HG03558 (cell line): ENCODE results near the gene NBEA.
"Not testable (repeated sequence)": the region's sequence is repeated elsewhere in the genome, so short reads cannot be mapped to it uniquely, and the experiment has no call there.

Experiments
- ATAC-seq: cut with Tn5 transposase; IDR thresholded peaks from one replicate; pipeline ENCODE4 v1.9.1; 2021; ENCODE audit warnings: moderate number of reproducible peaks; ENCODE audit not compliant: unreplicated experiment; ENCODE audit errors: extremely low read depth

The NBEA gene

DNA sequence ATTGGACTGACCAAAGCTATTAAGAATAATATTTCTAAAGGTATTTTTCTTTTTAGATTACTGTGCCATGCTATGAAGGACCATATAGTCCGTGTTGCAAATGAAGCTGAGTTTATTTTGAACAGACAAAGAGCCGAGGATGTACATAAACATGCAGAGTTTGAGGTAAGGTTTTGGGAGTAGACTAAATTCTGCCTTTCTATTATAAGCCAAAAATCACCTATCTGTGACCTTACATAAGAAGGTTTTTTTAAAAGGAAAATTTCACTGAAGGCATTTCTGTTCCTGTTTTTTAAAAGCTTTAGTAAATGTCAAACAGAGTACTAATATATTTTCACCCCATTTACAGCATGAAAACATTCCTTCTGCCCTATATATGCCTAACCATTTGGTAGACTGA is 407.0 kb downstream of the NBEA start:
- ATAC-seq = no peak

DNA sequence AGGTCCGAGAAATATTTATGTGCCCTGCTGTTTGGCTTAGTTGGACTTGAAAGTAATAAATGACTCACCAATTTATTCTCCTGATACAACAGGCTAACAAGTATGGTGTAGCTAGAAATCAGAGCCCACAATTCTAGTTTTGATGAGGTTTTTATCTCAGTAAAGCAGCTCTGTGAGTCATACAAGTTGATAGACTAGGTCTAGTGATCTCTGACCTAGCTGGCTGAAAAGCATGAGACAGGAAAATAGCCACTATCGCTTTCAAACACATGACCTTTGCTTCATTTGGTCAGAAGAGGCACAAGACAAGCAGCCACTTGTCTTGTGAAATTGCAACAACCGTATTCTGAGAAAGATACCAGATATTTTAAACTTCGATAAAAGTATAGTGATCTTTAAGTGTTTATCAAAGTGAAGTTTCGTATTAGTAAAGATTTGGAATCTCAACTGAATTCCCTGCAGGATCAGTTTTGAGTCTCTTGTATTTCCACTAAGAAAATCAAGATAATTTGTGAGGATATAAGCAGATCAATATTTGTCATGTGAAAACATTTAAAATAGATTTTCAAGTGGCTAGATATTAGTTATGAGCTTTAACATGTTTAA is 407.7 kb downstream of the NBEA start:
- ATAC-seq = peak; percentile 70

DNA sequence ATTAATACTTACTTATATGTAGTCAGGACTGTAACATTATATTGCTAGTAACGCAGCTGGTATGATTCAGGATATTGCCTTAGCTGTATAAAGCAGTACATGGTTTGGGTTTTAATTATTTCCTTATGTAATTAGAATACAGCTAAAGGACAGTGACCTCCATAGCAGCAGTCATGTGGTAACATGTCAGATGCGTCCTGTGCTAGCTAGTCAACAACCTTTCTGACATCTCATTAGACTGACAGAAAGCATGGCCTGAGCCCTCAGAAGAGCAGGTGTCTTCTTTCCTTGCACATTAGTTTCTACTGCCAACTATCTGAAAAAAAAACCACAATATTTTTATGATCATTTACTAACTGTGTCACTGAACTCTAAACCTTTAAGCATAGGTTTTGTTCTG is 412.2 kb downstream of the NBEA start:
- no peak for ATAC-seq

DNA sequence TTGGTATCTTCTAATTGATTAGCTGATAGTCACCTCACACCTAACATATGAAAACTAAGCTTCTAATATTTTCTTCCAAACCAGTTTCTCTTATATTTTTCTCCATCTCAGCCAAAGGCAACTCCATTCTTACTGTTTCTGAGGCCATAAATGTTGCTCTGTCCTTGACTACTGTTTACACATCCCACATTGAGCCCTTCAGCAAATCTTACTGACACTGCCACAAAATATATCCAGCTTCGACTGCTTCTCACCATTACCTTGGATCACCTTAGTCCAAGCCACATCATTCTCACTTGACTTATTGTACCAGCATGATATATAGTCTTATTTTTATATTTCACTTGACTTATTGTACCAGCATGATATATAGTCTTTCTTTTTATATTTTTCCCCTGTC is 412.8 kb downstream of the NBEA start:
- ATAC-seq = no peak

DNA sequence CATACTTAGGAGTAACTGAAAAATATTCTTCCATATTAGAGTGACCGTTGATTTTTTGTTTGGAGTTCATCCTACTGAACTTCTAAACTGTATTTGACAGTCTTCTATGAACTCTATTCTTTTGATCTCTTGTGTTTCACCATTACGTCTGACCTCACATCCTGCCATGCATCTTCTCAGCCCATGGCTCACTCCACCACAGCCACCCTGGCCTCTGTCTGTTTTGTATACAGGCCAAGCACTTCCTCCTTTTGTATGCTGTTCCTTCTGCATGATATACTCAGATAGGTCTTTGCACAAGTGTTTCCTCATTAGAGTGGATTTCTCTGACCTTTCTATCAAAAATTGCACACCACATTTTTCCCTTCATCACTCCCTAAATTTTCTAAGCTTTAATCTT is 414.5 kb downstream of the NBEA start:
- ATAC-seq = no peak

DNA sequence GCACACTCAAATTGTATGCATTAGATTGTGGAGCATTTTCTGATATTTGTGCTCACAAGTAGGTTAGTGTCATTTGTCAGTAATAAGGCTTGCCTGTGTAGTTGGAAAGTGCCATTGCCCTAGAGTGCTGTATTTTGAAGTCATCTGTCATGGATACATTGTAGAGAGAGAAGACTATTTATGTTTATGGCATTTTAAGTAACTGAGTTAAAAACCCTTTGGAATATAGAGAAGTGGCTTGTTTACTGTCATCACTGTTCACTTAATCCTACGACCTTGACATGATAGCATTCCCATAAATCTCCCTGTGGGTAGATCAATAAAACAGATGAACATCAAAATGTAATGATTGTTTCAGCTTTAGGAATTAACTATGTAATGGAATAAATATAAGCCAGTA is 423.8 kb downstream of the NBEA start:
- ATAC-seq = no peak

DNA sequence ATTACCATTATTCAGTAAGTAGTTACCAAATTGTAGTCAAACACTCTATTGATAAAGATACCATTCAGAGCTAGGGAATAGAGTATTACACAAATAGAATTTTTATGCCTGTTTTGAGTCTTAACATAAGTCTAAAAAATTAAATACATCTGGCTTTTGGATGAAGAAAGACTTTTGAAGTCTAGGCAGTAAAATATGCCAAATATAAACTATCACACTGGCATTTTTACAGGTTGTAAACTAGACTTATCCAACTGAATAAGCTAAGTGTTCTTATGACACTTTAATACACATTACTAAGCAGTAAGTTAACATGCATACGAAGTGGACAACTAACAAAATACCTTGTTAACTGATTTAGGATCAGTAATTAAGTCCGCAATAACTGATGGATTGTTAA is 425.5 kb downstream of the NBEA start:
- no peak for ATAC-seq

DNA sequence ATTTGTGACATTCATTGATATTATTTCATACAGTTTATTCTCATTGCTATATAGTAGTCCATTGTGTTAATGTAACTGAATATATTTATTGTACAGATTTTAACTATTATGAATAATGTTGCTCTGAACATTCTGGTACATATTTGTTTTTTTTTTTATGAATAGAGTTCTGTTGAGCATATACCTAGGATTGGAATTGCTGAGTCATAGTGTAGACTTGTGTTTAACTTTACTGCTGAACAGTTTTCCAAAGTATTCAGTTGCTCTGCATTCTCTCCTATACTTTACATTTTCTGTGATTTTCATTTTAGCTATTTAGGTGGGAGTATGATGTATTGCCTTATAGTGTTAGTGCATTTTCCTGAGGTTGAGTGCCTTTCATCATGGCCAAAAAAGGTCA is 436.9 kb downstream of the NBEA start:
- ATAC-seq = no peak

DNA sequence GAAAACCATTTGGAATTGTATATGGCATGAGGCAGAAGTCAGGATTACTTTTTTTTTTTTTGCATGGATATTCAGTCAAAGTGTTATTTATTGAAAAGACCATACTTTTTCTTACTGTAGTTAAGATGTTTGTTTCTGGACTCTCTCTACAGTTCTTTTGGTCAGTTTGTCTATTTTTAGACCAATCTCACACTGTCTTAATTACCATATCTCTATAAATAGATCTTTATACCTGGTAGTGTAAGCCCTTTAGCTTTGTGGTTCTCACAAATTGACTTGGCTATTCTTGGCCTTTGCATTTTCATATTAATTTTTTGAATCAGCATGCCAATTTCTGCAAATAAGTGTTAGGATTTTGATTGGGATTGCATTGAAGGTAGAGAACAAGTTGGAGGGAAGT is 437.6 kb downstream of the NBEA start:
- ATAC-seq = no peak

DNA sequence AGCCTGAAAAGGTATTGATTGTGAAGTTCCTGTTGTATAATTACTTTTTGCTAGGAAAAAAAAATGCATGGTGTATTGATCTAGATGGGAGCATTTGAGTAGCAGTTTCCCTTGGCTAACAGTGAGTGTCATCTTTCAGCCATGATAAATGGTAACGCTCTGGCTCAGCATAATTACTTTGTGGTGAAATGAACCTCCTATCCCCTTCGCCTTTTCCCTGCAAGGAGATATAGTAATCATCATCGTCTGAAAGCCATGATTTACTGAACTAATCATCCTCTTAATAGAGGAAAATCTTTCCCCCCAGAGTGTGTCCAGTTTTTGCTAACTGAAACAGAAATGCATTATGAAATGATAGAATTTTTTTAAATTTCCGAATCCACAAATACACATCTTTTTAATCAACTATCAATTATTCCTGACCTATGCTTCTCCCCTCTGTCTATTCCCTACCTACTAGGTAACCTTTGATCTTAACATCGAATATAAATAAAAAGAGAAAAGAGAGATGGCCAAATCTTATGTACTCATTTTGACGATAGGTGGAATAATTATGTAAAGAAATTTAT is 445.7 kb downstream of the NBEA start:
- no peak for ATAC-seq

DNA sequence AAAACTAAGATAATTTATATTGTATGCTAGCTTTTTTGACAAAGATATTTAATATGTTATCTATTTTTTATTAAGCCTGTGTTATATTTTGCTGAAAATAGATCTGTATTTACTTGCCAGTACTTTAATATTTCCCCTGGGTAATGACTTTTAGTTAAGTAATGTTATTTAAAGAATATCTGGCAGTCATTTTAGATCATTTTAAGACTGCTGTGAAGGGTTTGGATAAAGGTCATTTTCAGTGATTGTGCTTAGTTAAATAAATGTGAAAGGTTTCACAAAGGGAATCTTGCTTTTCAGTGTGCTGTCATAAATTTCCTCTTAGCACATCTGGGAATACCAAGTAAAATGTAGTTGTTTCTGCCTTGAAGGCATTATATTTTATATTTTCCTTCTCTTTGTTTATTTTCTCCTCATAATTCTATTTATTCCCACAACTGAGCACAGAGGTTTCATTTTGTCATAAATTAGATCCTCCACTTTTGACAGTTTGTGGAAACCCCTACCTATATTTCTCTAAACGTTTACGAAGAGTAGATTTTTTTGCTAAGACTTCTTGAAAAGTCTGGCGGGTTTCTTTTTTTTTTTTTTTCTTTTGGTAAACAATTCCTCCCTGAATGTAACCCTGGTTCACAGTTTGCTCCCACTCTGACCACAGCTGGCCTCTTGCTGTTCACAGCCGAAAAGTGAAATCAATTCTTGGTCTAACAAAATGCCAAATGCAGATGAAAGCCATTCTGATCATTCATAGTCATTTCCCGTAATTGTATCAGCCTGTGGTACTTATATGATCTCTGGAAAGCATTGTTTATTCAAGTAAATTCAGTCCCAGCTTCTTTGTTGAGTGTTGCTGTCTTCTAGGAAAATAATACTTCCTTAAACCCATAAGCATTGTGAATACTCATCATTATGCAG is 446.6 kb downstream of the NBEA start:
- no peak for ATAC-seq

DNA sequence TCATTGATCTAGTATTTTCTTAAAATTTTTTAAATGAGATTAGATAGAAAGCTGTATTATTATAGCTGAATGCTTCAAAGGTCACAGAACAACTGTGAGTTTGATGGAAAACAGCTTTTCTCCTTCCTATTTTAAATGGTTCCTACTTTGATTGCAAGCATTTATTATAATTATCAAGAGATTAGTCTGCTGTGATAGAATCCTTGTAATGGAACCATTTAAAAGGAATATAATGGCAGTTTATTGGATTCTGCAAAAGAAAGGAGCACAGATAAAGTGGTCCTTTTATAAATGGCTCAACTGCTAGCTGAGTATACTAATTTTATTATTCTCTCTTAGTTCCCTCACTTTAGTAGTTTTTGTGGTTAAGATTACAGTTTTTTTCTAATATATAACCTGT is 447.5 kb downstream of the NBEA start:
- ATAC-seq = no peak

DNA sequence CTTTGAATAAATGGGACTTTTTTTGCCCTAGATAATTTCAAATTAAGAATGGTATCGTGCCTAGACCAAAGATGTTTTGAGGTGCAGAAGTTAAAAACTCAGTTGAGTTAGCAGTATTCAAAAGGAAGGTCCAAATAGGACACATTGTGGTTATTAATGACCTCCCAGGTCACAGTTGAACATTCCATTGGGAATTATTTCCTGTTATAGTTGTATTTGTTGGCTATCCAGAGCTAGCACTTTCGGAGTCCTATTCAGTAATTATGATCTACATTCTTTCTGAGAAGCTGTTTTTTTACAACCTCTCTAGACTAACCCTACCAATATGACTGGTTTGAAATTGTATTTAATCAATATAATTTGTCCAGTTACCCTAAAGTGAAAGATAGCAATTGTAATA is 450.7 kb downstream of the NBEA start:
- no peak for ATAC-seq

DNA sequence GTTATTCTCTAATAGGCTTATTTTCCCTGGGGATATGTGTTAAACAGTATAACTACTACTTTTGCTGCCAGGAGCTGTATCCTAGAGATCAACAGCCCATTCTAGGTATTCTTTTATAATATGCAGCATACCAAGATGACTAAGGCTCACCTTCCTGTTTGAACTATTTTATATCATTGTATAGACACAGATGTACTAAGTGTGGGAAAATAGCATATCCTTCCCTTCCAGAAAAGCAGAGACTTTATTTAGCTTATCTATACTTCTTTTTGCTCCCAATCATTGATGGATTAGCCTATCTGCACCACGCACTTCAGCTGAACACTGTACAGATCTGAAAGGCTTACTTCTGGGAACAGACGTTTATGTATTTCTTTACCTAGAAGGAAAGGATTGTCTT is 451.8 kb downstream of the NBEA start:
- no peak for ATAC-seq

DNA sequence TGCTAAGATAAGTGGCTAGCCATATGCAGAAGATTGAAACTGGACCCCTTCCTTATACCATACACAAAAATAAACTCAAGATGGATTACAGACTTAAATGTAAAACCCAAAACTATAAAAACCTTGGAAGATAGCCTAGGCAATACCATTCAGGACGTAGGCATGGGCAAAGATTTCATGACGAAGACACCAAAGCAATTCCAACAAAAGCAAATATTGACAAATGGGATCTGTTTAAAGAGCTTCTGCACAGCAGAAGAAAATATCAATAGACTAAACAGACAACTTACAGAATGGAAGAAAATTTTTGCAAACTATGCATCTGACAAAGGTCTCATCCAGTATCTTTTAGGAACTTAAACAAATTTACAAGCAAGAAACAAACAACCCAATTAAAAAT is 466.2 kb downstream of the NBEA start:
- not testable (repeated sequence) for ATAC-seq

DNA sequence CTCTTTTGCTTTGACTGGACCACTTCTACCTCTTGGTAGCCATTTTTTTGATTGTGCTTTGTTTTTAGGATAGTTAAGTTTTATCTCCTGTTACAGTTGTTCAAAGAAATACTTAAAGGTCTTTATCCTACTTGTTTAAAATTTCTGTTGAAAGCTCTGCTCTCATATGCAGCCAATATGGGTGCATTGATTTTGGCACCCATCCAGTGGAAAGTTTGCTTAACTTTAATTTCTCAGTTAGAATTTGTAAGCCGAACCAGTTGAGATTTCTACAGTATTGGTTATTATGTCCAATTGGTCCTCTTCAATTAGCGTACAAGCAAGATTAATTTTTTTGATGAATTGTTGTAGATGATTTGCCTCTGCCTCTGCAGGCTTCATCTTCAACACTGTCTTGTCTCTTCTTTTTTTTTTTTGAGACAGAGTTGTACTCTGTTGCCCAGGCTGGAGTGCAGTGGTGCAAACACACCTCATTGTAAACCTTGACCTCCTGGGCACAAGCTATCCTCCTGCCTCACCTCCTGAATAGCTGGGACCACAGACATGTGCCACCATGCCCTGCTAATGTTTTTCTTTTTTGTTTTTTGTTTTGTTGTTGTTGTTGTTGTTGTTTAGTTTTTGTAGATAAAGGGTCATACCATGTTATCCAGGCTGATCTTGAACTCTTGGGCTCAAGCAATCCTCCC is 469.1 kb downstream of the NBEA start:
- no peak for ATAC-seq

DNA sequence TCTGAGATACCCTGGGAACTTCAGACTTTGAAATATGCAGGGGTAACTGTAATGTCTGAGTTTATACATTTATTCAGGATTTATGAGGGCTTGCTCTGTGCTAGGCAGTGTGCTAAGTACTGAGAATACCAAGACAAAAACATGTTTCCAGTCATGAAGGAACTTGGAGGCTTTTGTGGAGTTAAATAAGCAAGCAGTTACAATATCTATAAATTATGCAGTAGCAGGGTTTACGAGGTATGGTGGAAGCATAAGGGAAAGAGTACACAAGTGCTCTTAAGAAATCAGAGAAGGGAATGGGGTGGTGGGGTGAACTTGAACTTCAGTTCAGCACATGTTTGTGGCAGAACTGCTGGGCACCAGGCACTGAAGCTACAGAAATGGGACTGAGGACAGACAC is 506.4 kb downstream of the NBEA start:
- no peak for ATAC-seq

DNA sequence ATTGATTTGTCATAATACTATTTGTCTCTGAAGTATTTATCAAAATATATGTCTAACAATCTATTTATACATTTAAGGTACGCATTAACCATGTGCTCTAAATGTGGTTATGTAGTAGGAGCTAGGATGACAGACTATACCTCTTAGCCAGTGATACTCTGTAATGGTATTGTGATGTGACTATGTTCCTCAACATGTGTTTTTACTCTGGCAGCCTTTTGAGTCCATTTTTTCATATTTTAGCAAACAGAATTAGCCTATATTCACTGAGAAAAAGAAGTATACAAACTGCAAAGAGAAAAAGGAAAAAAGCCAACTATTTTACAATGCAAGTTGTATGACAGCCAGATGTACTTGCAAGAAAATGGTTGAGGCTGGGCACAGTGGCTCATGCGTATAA is 507.8 kb downstream of the NBEA start:
- no peak for ATAC-seq

DNA sequence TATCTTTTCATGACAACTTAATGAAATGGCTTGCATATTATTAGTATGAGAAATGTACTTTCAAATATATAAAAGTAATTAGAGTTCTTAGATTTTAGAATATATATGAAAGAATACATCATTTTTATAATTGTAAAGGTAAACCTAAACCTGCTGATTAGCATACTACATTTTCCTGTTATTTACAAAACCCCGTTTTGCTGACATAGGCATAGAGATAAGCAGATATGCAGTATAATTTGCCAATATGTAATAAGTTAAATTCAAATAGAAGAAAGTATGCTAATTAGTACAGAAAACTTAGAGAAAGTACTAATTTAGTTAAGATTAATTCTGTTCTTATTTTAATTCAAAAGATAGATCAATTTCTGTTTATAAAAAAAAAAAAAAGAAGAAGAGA is 513.0 kb downstream of the NBEA start:
- no peak for ATAC-seq

DNA sequence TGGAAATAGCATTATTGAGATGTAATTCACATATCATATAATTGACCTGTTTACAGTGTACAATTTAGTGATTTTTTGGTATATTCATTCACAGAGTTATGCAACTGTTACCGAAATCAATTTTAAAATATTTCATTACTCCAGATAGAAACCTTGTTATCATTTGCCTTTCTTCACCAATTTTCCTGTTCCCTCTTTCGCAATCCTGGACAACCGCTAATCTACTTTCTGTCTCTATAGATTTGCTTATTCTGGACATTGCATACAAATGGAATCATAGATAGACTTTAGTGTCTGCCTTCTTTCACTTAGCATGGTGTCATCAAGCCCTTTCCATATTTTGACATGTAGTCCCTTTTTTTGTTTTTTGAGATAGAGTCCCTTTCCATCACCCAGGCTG is 515.2 kb downstream of the NBEA start:
- no peak for ATAC-seq

DNA sequence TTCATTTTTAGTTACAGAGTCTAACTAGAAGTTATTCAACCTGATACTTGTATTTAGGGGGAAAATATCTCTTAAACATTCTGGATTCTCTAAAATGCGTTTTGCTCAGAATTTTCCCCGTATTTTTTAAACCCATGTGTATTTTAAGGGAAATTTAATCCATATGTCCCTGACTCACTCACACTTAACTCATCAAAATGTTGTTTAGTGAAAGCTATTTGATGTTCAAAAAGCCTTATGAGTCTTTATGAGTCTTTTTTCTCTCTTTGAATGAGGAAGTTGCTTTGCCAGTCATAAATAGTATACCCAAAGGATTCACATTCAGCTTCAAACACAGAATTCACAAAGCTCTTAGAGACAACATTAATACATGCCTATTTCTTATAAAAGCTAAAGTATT is 518.0 kb downstream of the NBEA start:
- no peak for ATAC-seq
